Occipital lobe (tissue), 3 donors: ENCODE data around the gene MAP3K5. TPM values are rescaled to one million over a fixed set of nuclear protein-coding genes. Genes with fewer than 3 reads are reported as not detected.

ENCODE experiments used
- DNase-seq: peaks from one replicate; lab custom pipeline; 2025; lab: John Stamatoyannopoulos, UW
- small RNA-seq: library from RNA; depleted of rRNA; stranded (forward); fragments of <200 nt; gene quantifications from one replicate; pipeline ENCODE3, GENCODE V24; 2014
- total RNA-seq: library from RNA; depleted of rRNA; stranded (reverse); fragments of >200 nt; gene quantifications from one replicate; pipeline ENCODE4 v1.2.3, GENCODE V29; 2014

Gene MAP3K5
- total RNA-seq, 1 donor from 2014 or later: 9.8 TPM

- no peak for DNase-seq
Measured at GRCh38 chr6:136521911-136522310, 270.4 kb downstream of the MAP3K5 start.

GRCh38 chr6:136521427-136521826, 270.9 kb downstream of the MAP3K5 start:
- no peak for DNase-seq

- no peak for DNase-seq
Measured at GRCh38 chr6:136520517-136520916, 271.8 kb downstream of the MAP3K5 start.

- DNase-seq: no peak
Measured at GRCh38 chr6:136517582-136517981, 274.7 kb downstream of the MAP3K5 start.

- DNase-seq: no peak
Measured at GRCh38 chr6:136517002-136517401, 275.3 kb downstream of the MAP3K5 start.

- DNase-seq: no peak
Measured at GRCh38 chr6:136514591-136514990, 277.7 kb downstream of the MAP3K5 start.

- DNase-seq: no peak
Measured at GRCh38 chr6:136511926-136512325, 280.4 kb downstream of the MAP3K5 start.

GRCh38 chr6:136511397-136511796, 280.9 kb downstream of the MAP3K5 start:
- DNase-seq: no peak

- no peak for DNase-seq
Measured at GRCh38 chr6:136510782-136511181, 281.5 kb downstream of the MAP3K5 start.

GRCh38 chr6:136510299-136510698, 282.0 kb downstream of the MAP3K5 start:
- no peak for DNase-seq

GRCh38 chr6:136508725-136509392, 283.4 kb downstream of the MAP3K5 start:
- DNase-seq: no peak

Small RNA genes lying within 50 kb of the gene (small RNA-seq; reads per million reads assigned to genes)
- not detected for gene RNA5SP219

Other genes with a start within 250 kb of the MAP3K5 start
- 6.1 TPM for gene MAP7, start 242.1 kb downstream of the MAP3K5 start, total RNA-seq
- 8.3 TPM for gene PEX7, start 30.1 kb upstream of the MAP3K5 start, total RNA-seq
- not detected for gene SLC35D3, start 129.8 kb upstream of the MAP3K5 start, total RNA-seq